K562 (cell line): ENCODE results near the gene PPM1N. TPM values are rescaled to one million over a fixed set of nuclear protein-coding genes. Genes with fewer than 3 reads are reported as not detected.

Source experiments
- BCLAF1 ChIP-seq, 2 experiments: fragments of 450-650 bp in 1 of 2; IDR thresholded peaks; 2 replicates each; pipeline ENCODE4 v1.6.1; 2011 to 2017; ENCODE audit warnings: low read depth in 2 of 2, antibody characterized with exemption in 1 of 2, borderline replicate concordance in 1 of 2, low read length in 1 of 2, mild to moderate bottlenecking in 1 of 2, mixed read lengths in 1 of 2; ENCODE audit not compliant: control insufficient read depth in 1 of 2
- CHAMP1 ChIP-seq: fragments of 450-650 bp; IDR thresholded peaks from 2 replicates; pipeline ENCODE4 v1.6.1; 2016; ENCODE audit warnings: mild to moderate bottlenecking
- CHD4 ChIP-seq: fragments of 200-600 bp; sonication (generic); IDR thresholded peaks from 3 replicates; pipeline ENCODE4 v1.6.1; 2012; ENCODE audit warnings: low read depth, mild to moderate bottlenecking, mixed read lengths, low read length, inconsistent platforms; ENCODE audit not compliant: insufficient read depth, insufficient replicate concordance, poor library complexity, severe bottlenecking
- E2F1 ChIP-seq: sonication (generic); formaldehyde crosslinking; IDR thresholded peaks from 2 replicates; pipeline ENCODE4 v1.8.1; 2023; ENCODE audit warnings: mild to moderate bottlenecking, missing genetic modification reagents, moderate library complexity
- ELK3 ChIP-seq: fragments of 450-650 bp; formaldehyde crosslinking; IDR thresholded peaks from 2 replicates; pipeline ENCODE4 v1.4.0; 2020; ENCODE audit warnings: mild to moderate bottlenecking
- EP400 ChIP-seq: fragments of 450-650 bp; IDR thresholded peaks from 2 replicates; pipeline ENCODE4 v1.6.1; 2017; ENCODE audit warnings: antibody characterized with exemption, mild to moderate bottlenecking, moderate library complexity
- JUND ChIP-seq, 2 experiments: IDR thresholded peaks; 2 replicates in 1 of 2; 3 replicates in 1 of 2; pipeline ENCODE4 v1.6.1; 2011; ENCODE audit warnings: borderline replicate concordance in 2 of 2, low read depth in 2 of 2, low read length in 2 of 2, improper control_type of control experiment in 1 of 2, missing biosample characterization in 1 of 2, missing genetic modification characterization in 1 of 2, missing genetic modification reagents in 1 of 2
- MAZ ChIP-seq, 2 experiments: fragments of 450-650 bp in 1 of 2; sonication (generic) in 1 of 2; formaldehyde crosslinking; IDR thresholded peaks in 1 of 2; conservative IDR thresholded peaks in 1 of 2; 2 replicates each; pipeline versions ENCODE4 v1.4.0 to v1.5.0; 2020; ENCODE audit warnings: mild to moderate bottlenecking in 1 of 2, missing genetic modification reagents in 1 of 2
- NCOA2 ChIP-seq, 2 experiments: fragments of 450-650 bp; IDR thresholded peaks; 2 replicates each; pipeline ENCODE4 v1.6.1; 2018; ENCODE audit warnings: mild to moderate bottlenecking in 2 of 2, moderate library complexity in 1 of 2; ENCODE audit not compliant: partially characterized antibody in 2 of 2
- NFE2L1 ChIP-seq: fragments of 450-650 bp; IDR thresholded peaks from 2 replicates; pipeline ENCODE4 v1.6.1; 2016; ENCODE audit warnings: missing genetic modification characterization, low read depth, mild to moderate bottlenecking, missing compliant biosample characterization, moderate library complexity, borderline replicate concordance
- ZNF175 ChIP-seq: fragments of 200-800 bp; sonication (Bioruptor generic); IDR thresholded peaks from 2 replicates; pipeline ENCODE4 v1.6.1; 2016; ENCODE audit warnings: low read depth, mild to moderate bottlenecking, missing genetic modification characterization, missing compliant biosample characterization
- ZNF41 ChIP-seq: fragments of 250-450 bp; sonication (Bioruptor Pico); conservative IDR thresholded peaks from 2 replicates; pipeline ENCODE4 v1.4.0; 2020; ENCODE audit warnings: mild to moderate bottlenecking
- polyA plus RNA-seq, 8 experiments: library from polyadenylated mRNA; depleted of rRNA in 4 of 8; stranded (reverse) in 5 of 8; unstranded in 3 of 8; fragments of >200 nt; fragmentation: Nextera tagmentation in 2 of 8; fragmentation: Illumina TruSeq in 1 of 8; extraction: Ambion mirVana in 2 of 8; extraction: Trizol in 1 of 8; gene quantifications; 2 replicates each; pipeline versions ENCODE4 v1.2.1 to v1.2.3, GENCODE V29; 2011 to 2014; ENCODE audit warnings: inconsistent platforms in 1 of 8, missing spikeins in 1 of 8
- total RNA-seq, 7 experiments: library from RNA; depleted of rRNA in 6 of 7; stranded (reverse); fragments of >200 nt in 6 of 7; fragmentation: Illumina TruSeq in 2 of 7; extraction: Trizol in 2 of 7; gene quantifications; 2 replicates each; pipeline versions ENCODE4 v1.2.1 to v1.2.3, GENCODE V29; 2011 to 2021; ENCODE audit warnings: low replicate concordance in 1 of 7
- TF ChIP-seq, protein P1 (sequence below), 2 experiments: fragments of 450-650 bp; IDR thresholded peaks; 2 replicates each; pipeline ENCODE4 v1.6.1; 2016

Gene PPM1N
- total and polyA plus RNA-seq, 9 of the 15 experiments (the other 6 are each of a cell fraction or from before 2014, with no cell fraction given), result 4.5 to 15.6 (median 8.7) TPM

- TF ChIP-seq, protein P1, sequence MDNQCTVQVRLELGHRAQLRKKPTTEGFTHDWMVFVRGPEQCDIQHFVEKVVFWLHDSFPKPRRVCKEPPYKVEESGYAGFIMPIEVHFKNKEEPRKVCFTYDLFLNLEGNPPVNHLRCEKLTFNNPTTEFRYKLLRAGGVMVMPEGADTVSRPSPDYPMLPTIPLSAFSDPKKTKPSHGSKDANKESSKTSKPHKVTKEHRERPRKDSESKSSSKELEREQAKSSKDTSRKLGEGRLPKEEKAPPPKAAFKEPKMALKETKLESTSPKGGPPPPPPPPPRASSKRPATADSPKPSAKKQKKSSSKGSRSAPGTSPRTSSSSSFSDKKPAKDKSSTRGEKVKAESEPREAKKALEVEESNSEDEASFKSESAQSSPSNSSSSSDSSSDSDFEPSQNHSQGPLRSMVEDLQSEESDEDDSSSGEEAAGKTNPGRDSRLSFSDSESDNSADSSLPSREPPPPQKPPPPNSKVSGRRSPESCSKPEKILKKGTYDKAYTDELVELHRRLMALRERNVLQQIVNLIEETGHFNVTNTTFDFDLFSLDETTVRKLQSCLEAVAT (IDR thresholded peaks at IDR 0.05), result no peak; a peak in 1 of 4 replicates
- TF ChIP-seq ZNF41 (CRISPR knock-in tag), result no peak
- no peak for TF ChIP-seq NFE2L1 (tag)
- TF ChIP-seq CHD4, result no peak
- peak; percentile 93 for TF ChIP-seq EP400
- TF ChIP-seq ELK3 (CRISPR knock-in tag), result no peak
- TF ChIP-seq NCOA2 (IDR thresholded peaks at IDR 0.05; ENCODE audit: partially characterized antibody in 2 of 2), result no peak
- no peak for TF ChIP-seq CHAMP1
- no peak for TF ChIP-seq E2F1 (CRISPR knock-in tag)
- TF ChIP-seq MAZ (CRISPR knock-in tag; conservative IDR thresholded peaks at IDR 0.05 in 1 of 2, IDR thresholded peaks at IDR 0.05 in 1 of 2), result peak; percentile 83 to 88; a peak in 3 of 4 replicates
- no peak for TF ChIP-seq ZNF175
- peak; percentile 99 for TF ChIP-seq JUND (IDR thresholded peaks at IDR 0.05; ENCODE audit: borderline replicate concordance, low read depth, low read length)
- TF ChIP-seq JUND (tag; IDR thresholded peaks at IDR 0.05; ENCODE audit: borderline replicate concordance, low read depth, low read length), result peak; percentile 97
- 0 out of 4 replicates have a peak, but pooled peaks of 1 of the 2 experiments have one; percentile 21 for TF ChIP-seq BCLAF1 (IDR thresholded peaks at IDR 0.05; ENCODE audit: borderline replicate concordance in 1 of 2, control insufficient read depth in 1 of 2, low read depth in 2 of 2, low read length in 1 of 2)
Observed at GRCh38 chr19:45455707-45456499, 42.3 kb upstream of the PPM1N start (continued).
